HepG2 (cell line): ENCODE results near the gene SLC2A2. TPM values are rescaled to one million over a fixed set of nuclear protein-coding genes. Genes with fewer than 3 reads are reported as not detected.

Source experiments
- AHR ChIP-seq: IDR thresholded peaks from 2 replicates; pipeline ENCODE4 v1.6.1; 2018; ENCODE audit warnings: missing genetic modification reagents, missing compliant biosample characterization
- E2F1 ChIP-seq: sonication (generic); formaldehyde crosslinking; IDR thresholded peaks from 2 replicates; pipeline ENCODE4 v1.5.0; 2020; ENCODE audit warnings: missing genetic modification reagents
- FOXA1 ChIP-seq, 2 experiments: fragments of 450-650 bp in 1 of 2; sonication (generic) in 1 of 2; formaldehyde crosslinking in 1 of 2; IDR thresholded peaks; 2 replicates each; pipeline versions ENCODE4 v1.4.0 to v1.6.1; 2016 to 2020; ENCODE audit warnings: missing genetic modification reagents in 1 of 2
- GFI1 ChIP-seq: sonication (generic); formaldehyde crosslinking; IDR thresholded peaks from 2 replicates; pipeline ENCODE4 v1.5.0; 2020; ENCODE audit warnings: missing genetic modification reagents, mild to moderate bottlenecking, borderline replicate concordance
- GPN1 ChIP-seq: sonication (generic); formaldehyde crosslinking; IDR thresholded peaks from 2 replicates; pipeline ENCODE4 v1.5.1; 2020; ENCODE audit warnings: missing genetic modification reagents, borderline replicate concordance
- PLRG1 ChIP-seq: fragments of 450-650 bp; conservative IDR thresholded peaks from 2 replicates; pipeline ENCODE4 v1.6.1; 2016
- POLR2A ChIP-seq, 2 experiments: IDR thresholded peaks; 2 replicates each; pipeline ENCODE4 v1.6.1; 2011; ENCODE audit warnings: low read depth in 2 of 2, low read length in 2 of 2, mild to moderate bottlenecking in 1 of 2, moderate library complexity in 1 of 2; ENCODE audit not compliant: insufficient read depth in 1 of 2
- RARA ChIP-seq: IDR thresholded peaks from 2 replicates; pipeline ENCODE4 v1.6.1; 2016; ENCODE audit warnings: missing genetic modification reagents, missing compliant biosample characterization
- RFXAP ChIP-seq: sonication (generic); formaldehyde crosslinking; IDR thresholded peaks from 2 replicates; pipeline ENCODE4 v1.4.0; 2020; ENCODE audit warnings: missing genetic modification reagents, borderline replicate concordance
- SP5 ChIP-seq: IDR thresholded peaks from 2 replicates; pipeline ENCODE4 v1.6.1; 2016; ENCODE audit warnings: low read depth, borderline replicate concordance
- TP53 ChIP-seq: sonication (generic); formaldehyde crosslinking; conservative IDR thresholded peaks from 2 replicates; pipeline ENCODE4 v1.4.0; 2020; ENCODE audit warnings: missing genetic modification reagents
- ZBTB39 ChIP-seq: sonication (generic); formaldehyde crosslinking; IDR thresholded peaks from 2 replicates; pipeline ENCODE4 v1.5.0; 2020; ENCODE audit warnings: missing genetic modification reagents
- ZFP1 ChIP-seq: IDR thresholded peaks from 2 replicates; pipeline ENCODE4 v1.6.1; 2016
- ZNF101 ChIP-seq: sonication (generic); formaldehyde crosslinking; IDR thresholded peaks from 2 replicates; pipeline ENCODE4 v1.4.0; 2020; ENCODE audit warnings: mild to moderate bottlenecking, low read depth, missing genetic modification reagents, borderline replicate concordance
- ZNF280B ChIP-seq: sonication (generic); formaldehyde crosslinking; IDR thresholded peaks from 2 replicates; pipeline ENCODE4 v1.5.0; 2020; ENCODE audit warnings: missing genetic modification reagents, mild to moderate bottlenecking, borderline replicate concordance
- ZNF572 ChIP-seq: sonication (generic); formaldehyde crosslinking; IDR thresholded peaks from 2 replicates; pipeline ENCODE4 v1.5.1; 2020; ENCODE audit warnings: mild to moderate bottlenecking, missing genetic modification reagents
- ZNF644 ChIP-seq: IDR thresholded peaks from 2 replicates; pipeline ENCODE4 v1.6.1; 2016; ENCODE audit warnings: low read depth
- ZNF7 ChIP-seq: IDR thresholded peaks from 2 replicates; pipeline ENCODE4 v1.6.1; 2016; ENCODE audit warnings: missing biosample characterization, missing genetic modification reagents
- ZNF788 ChIP-seq: sonication (generic); formaldehyde crosslinking; IDR thresholded peaks from 2 replicates; pipeline ENCODE4 v1.5.0; 2020; ENCODE audit warnings: mild to moderate bottlenecking, missing genetic modification reagents, borderline replicate concordance
- ZSCAN25 ChIP-seq: sonication (generic); formaldehyde crosslinking; IDR thresholded peaks from 2 replicates; pipeline ENCODE4 v1.8.0; 2022; ENCODE audit warnings: mild to moderate bottlenecking, missing genetic modification reagents
- polyA plus RNA-seq, 8 experiments: library from polyadenylated mRNA; depleted of rRNA in 3 of 8; stranded (reverse) in 7 of 8; unstranded in 1 of 8; fragments of >200 nt; fragmentation: Illumina TruSeq in 4 of 8; extraction: Trizol in 4 of 8; gene quantifications; 2 replicates each; pipeline versions ENCODE4 v1.2.1 to v1.2.3, GENCODE V29; 2011 to 2016; ENCODE audit warnings: low read depth in 4 of 8, missing spikeins in 1 of 8, mixed read lengths in 1 of 8; ENCODE audit not compliant: insufficient read depth in 1 of 8
- total RNA-seq, 5 experiments: library from RNA; depleted of rRNA; stranded (reverse); fragments of >200 nt; fragmentation: Illumina TruSeq; extraction: Trizol; gene quantifications; 2 replicates each; pipeline ENCODE4 v1.2.3, GENCODE V29; 2016; ENCODE audit warnings: low read depth in 1 of 5
- TF ChIP-seq, protein P1 (sequence below): sonication (generic); formaldehyde crosslinking; IDR thresholded peaks from 2 replicates; pipeline ENCODE4 v1.5.1; 2020; ENCODE audit warnings: missing genetic modification reagents, mild to moderate bottlenecking, borderline replicate concordance
- TF ChIP-seq, protein P2 (sequence below): sonication (generic); formaldehyde crosslinking; IDR thresholded peaks from 2 replicates; pipeline ENCODE4 v1.8.1; 2023; ENCODE audit warnings: mild to moderate bottlenecking, moderate library complexity, missing genetic modification reagents

Gene SLC2A2
- total and polyA plus RNA-seq, 2 of the 13 experiments (the other 11 are each of a cell fraction or from before 2014, with no cell fraction given) = 19.5 to 23.2 TPM

DNA sequence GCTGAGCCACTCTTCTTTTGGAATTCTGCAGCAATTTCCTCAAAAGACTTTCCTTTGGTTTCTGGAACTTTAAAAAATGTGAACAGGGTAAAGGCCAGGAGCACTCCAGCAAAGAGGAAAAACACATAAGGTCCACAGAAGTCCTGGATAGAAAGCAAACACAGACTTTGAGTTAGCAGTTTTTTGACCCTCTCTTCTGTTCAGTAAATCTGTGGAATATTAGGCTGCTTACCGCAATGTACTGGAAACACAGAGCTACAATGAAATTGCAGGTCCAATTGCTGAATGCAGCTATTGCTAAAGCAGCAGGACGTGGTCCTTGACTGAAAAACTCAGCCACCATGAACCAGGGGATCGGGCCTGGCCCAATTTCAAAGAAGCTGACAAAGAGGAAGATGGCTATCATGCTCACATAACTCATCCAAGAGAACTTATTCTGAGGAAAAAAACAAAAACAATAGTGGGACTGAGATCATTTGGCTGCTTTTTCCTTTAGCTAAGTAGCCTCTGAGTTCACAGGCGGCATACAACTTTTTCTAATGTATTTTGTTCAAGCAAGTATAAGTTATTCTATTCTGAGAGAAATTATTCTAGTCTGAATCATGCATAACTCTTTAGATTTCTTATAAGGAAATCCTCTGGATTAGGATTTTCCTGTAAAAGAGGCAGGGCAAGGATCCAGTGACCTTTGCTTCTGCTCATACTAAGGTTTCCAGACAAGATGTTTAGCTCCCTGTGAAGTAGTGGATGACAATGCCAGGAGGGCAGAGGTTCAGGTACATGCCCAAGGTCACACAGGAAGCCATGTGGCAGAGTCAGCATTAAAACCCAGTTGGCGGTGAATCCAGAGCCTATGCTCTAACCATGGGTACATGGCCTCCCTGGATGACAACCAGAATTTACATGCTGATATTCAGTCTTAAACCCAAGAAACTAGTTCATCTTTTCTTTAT lies 28.3 kb downstream of the SLC2A2 start (continued):
- TF ChIP-seq GFI1 (peak; percentile 67; the same call in 1 of the 2 replicates), RARA (peak; percentile 90), SP5 (0 out of 2 replicates have a peak, but pooled peaks have one; percentile 20), ZNF101 (no peak), ZNF644 (peak; percentile 63), ZNF788 (CRISPR knock-in tag) (no peak), ZNF572 (no peak), ZFP1 (0 out of 2 replicates have a peak, but pooled peaks have one; percentile 45), GPN1 (no peak), FOXA1 (IDR thresholded peaks at IDR 0.05) (no peak), FOXA1 (CRISPR knock-in tag; IDR thresholded peaks at IDR 0.05) (peak; percentile 63), ZNF7 (CRISPR knock-in tag) (peak; percentile 20; the same call in 1 of the 2 replicates), AHR (CRISPR knock-in tag) (no peak), RFXAP (CRISPR knock-in tag) (no peak), TP53 (no peak), ZSCAN25 (CRISPR knock-in tag) (no peak), ZBTB39 (CRISPR knock-in tag) (no peak), POLR2A (IDR thresholded peaks at IDR 0.05; ENCODE audit: insufficient read depth in 1 of 2, low read depth in 2 of 2, low read length in 2 of 2) (no peak), PLRG1 (no peak), ZNF280B (CRISPR knock-in tag) (no peak), E2F1 (no peak)
- TF ChIP-seq, protein P1, sequence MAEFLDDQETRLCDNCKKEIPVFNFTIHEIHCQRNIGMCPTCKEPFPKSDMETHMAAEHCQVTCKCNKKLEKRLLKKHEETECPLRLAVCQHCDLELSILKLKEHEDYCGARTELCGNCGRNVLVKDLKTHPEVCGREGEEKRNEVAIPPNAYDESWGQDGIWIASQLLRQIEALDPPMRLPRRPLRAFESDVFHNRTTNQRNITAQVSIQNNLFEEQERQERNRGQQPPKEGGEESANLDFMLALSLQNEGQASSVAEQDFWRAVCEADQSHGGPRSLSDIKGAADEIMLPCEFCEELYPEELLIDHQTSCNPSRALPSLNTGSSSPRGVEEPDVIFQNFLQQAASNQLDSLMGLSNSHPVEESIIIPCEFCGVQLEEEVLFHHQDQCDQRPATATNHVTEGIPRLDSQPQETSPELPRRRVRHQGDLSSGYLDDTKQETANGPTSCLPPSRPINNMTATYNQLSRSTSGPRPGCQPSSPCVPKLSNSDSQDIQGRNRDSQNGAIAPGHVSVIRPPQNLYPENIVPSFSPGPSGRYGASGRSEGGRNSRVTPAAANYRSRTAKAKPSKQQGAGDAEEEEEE (CRISPR knock-in tag) = no peak
- TF ChIP-seq, protein P2, sequence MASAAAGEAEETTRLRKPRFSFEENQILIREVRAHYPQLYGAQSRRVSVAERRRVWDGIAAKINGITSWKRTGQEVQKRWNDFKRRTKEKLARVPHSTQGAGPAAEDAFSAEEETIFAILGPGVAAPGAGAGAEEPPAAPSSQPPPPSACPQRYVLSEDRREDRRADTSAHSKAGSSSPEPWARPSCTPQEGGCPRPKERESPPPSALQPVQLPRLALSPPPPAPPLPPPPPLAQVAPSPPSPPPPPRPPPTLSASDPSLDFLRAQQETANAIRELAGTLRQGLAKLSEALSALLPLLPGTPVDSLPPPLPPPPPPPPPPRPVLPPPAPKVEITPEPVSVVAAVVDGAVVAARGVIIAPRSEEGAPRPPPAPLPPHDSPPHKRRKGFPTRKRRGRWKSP = no peak
